Measurements from ENCODE around the gene PTPN6. TPM values are rescaled to one million over a fixed set of nuclear protein-coding genes. Genes with fewer than 3 reads are reported as not detected.
"Not testable (repeated sequence)": the region's sequence is repeated elsewhere in the genome, so short reads cannot be mapped to it uniquely, and the experiment has no call there.

Gene PTPN6
- 286 TPM for polyA plus RNA-seq (2012; ENCODE audit: missing spikeins)

- TF ChIP-seq TAF1 (IDR thresholded peaks at IDR 0.05; ENCODE audit: borderline replicate concordance, low read depth, low read length): peak; percentile 61; the same call in 1 of the 2 replicates
- peak; percentile 84 for TF ChIP-seq POLR2AphosphoS5 (IDR thresholded peaks at IDR 0.05; ENCODE audit: low read depth, low read length)
- TF ChIP-seq POLR2A (IDR thresholded peaks at IDR 0.05; ENCODE audit: low read depth, low read length): peak; percentile 88
- peak; percentile 98 for FAIRE-seq
- no peak for DNase-seq (ENCODE audit: insufficient read length)
These were observed at the start of gene PTPN6 for GRCh38 chr12:6950811-6951540. TSS of gene PTPN6 (plus strand) at chr12:6951356. CDS start at chr12:6951513, 157 bp downstream.

GRCh38 chr12:6902448-6902847 lies 48.7 kb upstream of the PTPN6 start:
- TF ChIP-seq TAF1 (IDR thresholded peaks at IDR 0.05; ENCODE audit: borderline replicate concordance, low read depth, low read length) (no peak), POLR2A (IDR thresholded peaks at IDR 0.05; ENCODE audit: low read depth, low read length) (no peak), POLR2AphosphoS5 (IDR thresholded peaks at IDR 0.05; ENCODE audit: low read depth, low read length) (no peak)
- no peak for FAIRE-seq

GRCh38 chr12:6903722-6904121 lies 47.4 kb upstream of the PTPN6 start:
- no peak for DNase-seq (ENCODE audit: insufficient read length)
- TF ChIP-seq POLR2A (IDR thresholded peaks at IDR 0.05; ENCODE audit: low read depth, low read length) (no peak), POLR2AphosphoS5 (IDR thresholded peaks at IDR 0.05; ENCODE audit: low read depth, low read length) (no peak), TAF1 (IDR thresholded peaks at IDR 0.05; ENCODE audit: borderline replicate concordance, low read depth, low read length) (no peak)
- peak; percentile 85 for FAIRE-seq

More at GRCh38 chr12:6902448-6902847, 48.7 kb upstream of the PTPN6 start:
- no peak for DNase-seq (ENCODE audit: insufficient read length)

GRCh38 chr12:6904280-6905276 lies 46.6 kb upstream of the PTPN6 start, which contains the start of gene LRRC23:
TSS of gene LRRC23 (plus strand) at chr12:6904822. CDS start at chr12:6905634, 812 bp downstream.
- TF ChIP-seq POLR2AphosphoS5 (IDR thresholded peaks at IDR 0.05; ENCODE audit: low read depth, low read length) (0 out of 2 replicates have a peak, but pooled peaks have one; percentile 47), TAF1 (IDR thresholded peaks at IDR 0.05; ENCODE audit: borderline replicate concordance, low read depth, low read length) (no peak), POLR2A (IDR thresholded peaks at IDR 0.05; ENCODE audit: low read depth, low read length) (peak; percentile 24; the same call in 1 of the 2 replicates)
- DNase-seq (ENCODE audit: insufficient read length): peak; percentile 90
- FAIRE-seq: peak; percentile 100

GRCh38 chr12:6905414-6906040 lies 45.6 kb upstream of the PTPN6 start:
- TF ChIP-seq TAF1 (IDR thresholded peaks at IDR 0.05; ENCODE audit: borderline replicate concordance, low read depth, low read length): no peak
- TF ChIP-seq POLR2A (IDR thresholded peaks at IDR 0.05; ENCODE audit: low read depth, low read length): no peak
- TF ChIP-seq POLR2AphosphoS5 (IDR thresholded peaks at IDR 0.05; ENCODE audit: low read depth, low read length): no peak
- FAIRE-seq (peak; percentile 17), DNase-seq (ENCODE audit: insufficient read length) (no peak)

GRCh38 chr12:6908141-6908540 lies 43.0 kb upstream of the PTPN6 start:
- FAIRE-seq: not testable (repeated sequence)

GRCh38 chr12:6909421-6910145 lies 41.6 kb upstream of the PTPN6 start:
- no peak for DNase-seq (ENCODE audit: insufficient read length)

More at GRCh38 chr12:6908141-6908540, 43.0 kb upstream of the PTPN6 start:
- DNase-seq (ENCODE audit: insufficient read length): not testable (repeated sequence)

GRCh38 chr12:6912164-6912935 lies 38.8 kb upstream of the PTPN6 start:
- TF ChIP-seq POLR2AphosphoS5 (IDR thresholded peaks at IDR 0.05; ENCODE audit: low read depth, low read length) (no peak), TAF1 (IDR thresholded peaks at IDR 0.05; ENCODE audit: borderline replicate concordance, low read depth, low read length) (no peak), POLR2A (IDR thresholded peaks at IDR 0.05; ENCODE audit: low read depth, low read length) (no peak)

More at GRCh38 chr12:6909421-6910145, 41.6 kb upstream of the PTPN6 start:
- TF ChIP-seq POLR2AphosphoS5 (IDR thresholded peaks at IDR 0.05; ENCODE audit: low read depth, low read length) (no peak), POLR2A (IDR thresholded peaks at IDR 0.05; ENCODE audit: low read depth, low read length) (no peak), TAF1 (IDR thresholded peaks at IDR 0.05; ENCODE audit: borderline replicate concordance, low read depth, low read length) (no peak)
- FAIRE-seq: no peak

GRCh38 chr12:6914246-6914946 lies 36.8 kb upstream of the PTPN6 start, which contains the start of gene ENO2:
TSS of gene ENO2 (plus strand) at chr12:6914580. CDS start at chr12:6915833, 1,253 bp downstream.
- peak; percentile 89 for DNase-seq (ENCODE audit: insufficient read length)
- TF ChIP-seq POLR2AphosphoS5 (IDR thresholded peaks at IDR 0.05; ENCODE audit: low read depth, low read length) (no peak), POLR2A (IDR thresholded peaks at IDR 0.05; ENCODE audit: low read depth, low read length) (no peak), TAF1 (IDR thresholded peaks at IDR 0.05; ENCODE audit: borderline replicate concordance, low read depth, low read length) (no peak)
- FAIRE-seq: peak; percentile 92

More at GRCh38 chr12:6912164-6912935, 38.8 kb upstream of the PTPN6 start:
- FAIRE-seq: no peak
- DNase-seq (ENCODE audit: insufficient read length): no peak

Data from GM12892 (cell line).